Endothelial cell of umbilical vein (primary cell): ENCODE results near the gene ZNF687. TPM values are rescaled to one million over a fixed set of nuclear protein-coding genes. Genes with fewer than 3 reads are reported as not detected.

Experiments
- BruUV-seq: library from RNA; stranded (reverse); fragments of 400-500 nt; replicated peaks from 2 replicates; lab custom pipeline; 2021; lab: Mats Ljungman, UMichigan
- CTCF ChIA-PET: fragments of 300-600, 350-600 bp; sonication (Branson Sonifier 250); formaldehyde crosslinking; loops from one replicate; lab custom pipeline; 2021; ENCODE audit warnings: antibody characterized with exemption, inconsistent platforms; lab: Charles Lee
- POLR2A ChIA-PET: fragments of 300-600, 350-600 bp; sonication (Branson Sonifier 250); formaldehyde crosslinking; loops from one replicate; lab custom pipeline; 2021; ENCODE audit warnings: antibody characterized with exemption, inconsistent platforms; lab: Charles Lee
- DNase-seq: peaks from one replicate; pipeline ENCODE4 v3.0.0-alpha.2; 2011; ENCODE audit warnings: low read depth, low spot score
- FAIRE-seq: peaks from 2 replicates; lab custom pipeline; 2011; peaks lifted over from hg19 to GRCh38; lab: Jason Lieb, UNC
- H2AFZ ChIP-seq: 2 replicates; pipeline ENCODE4 v1.6.0; 2012; ENCODE audit warnings: low read depth, low read length, control low read depth, inconsistent platforms
- H3K27ac ChIP-seq: 2 replicates; pipeline ENCODE4 v1.5.1; 2011; ENCODE audit warnings: low read depth, mild to moderate bottlenecking, control low read depth, low read length, moderate library complexity; ENCODE audit not compliant: insufficient read depth
- H3K27me3 ChIP-seq, 2 experiments: 2 replicates each; pipeline versions ENCODE4 v1.6.0 to v1.6.1; 2011; ENCODE audit warnings: low read length in 2 of 2, mixed read lengths in 1 of 2; ENCODE audit not compliant: control insufficient read depth in 2 of 2, insufficient read depth in 2 of 2
- H3K36me3 ChIP-seq, 2 experiments: 2 replicates in 1 of 2; 3 replicates in 1 of 2; pipeline ENCODE4 v1.5.1; 2011; ENCODE audit warnings: low read length in 2 of 2, mild to moderate bottlenecking in 1 of 2, moderate library complexity in 1 of 2; ENCODE audit not compliant: control insufficient read depth in 2 of 2, insufficient read depth in 2 of 2; ENCODE audit errors: extremely low read depth in 1 of 2
- H3K4me1 ChIP-seq: 3 replicates; pipeline ENCODE4 v1.5.1; 2011; ENCODE audit warnings: mild to moderate bottlenecking, low read length; ENCODE audit not compliant: control insufficient read depth, insufficient read depth; ENCODE audit errors: extremely low read depth
- H3K4me2 ChIP-seq: 2 replicates; pipeline ENCODE4 v1.6.1; 2011; ENCODE audit warnings: low read length, control low read depth, mixed read lengths; ENCODE audit not compliant: insufficient read depth
- H3K4me3 ChIP-seq, 3 experiments: fragments of 200-600 bp in 1 of 3; sonication (generic), shearing (Covaris generic) in 1 of 3; replicated peaks in 1 of 3; 2 replicates each; pipeline ENCODE4 v1.5.1; 2011 to 2016; ENCODE audit warnings: control low read depth in 3 of 3, low read length in 3 of 3, mild to moderate bottlenecking in 2 of 3, inconsistent platforms in 1 of 3, low read depth in 1 of 3, moderate library complexity in 1 of 3; ENCODE audit not compliant: insufficient read depth in 1 of 3
- H3K79me2 ChIP-seq: 2 replicates; pipeline ENCODE4 v1.6.0; 2012; ENCODE audit warnings: low read length, inconsistent platforms; ENCODE audit not compliant: control insufficient read depth, insufficient read depth
- H3K9ac ChIP-seq: replicated peaks from 2 replicates; pipeline ENCODE3; 2011; ENCODE audit warnings: low read length, control low read depth; ENCODE audit not compliant: insufficient read depth; ENCODE audit errors: extremely low read depth
- H3K9me1 ChIP-seq: replicated peaks from 3 replicates; pipeline ENCODE4 v1.6.0; 2011; ENCODE audit warnings: mild to moderate bottlenecking, low read length; ENCODE audit not compliant: control insufficient read depth, insufficient read depth; ENCODE audit errors: extremely low read depth
- H3K9me3 ChIP-seq: replicated peaks from 2 replicates; pipeline ENCODE4 v1.5.1; 2012; ENCODE audit warnings: low read length, inconsistent platforms; ENCODE audit not compliant: control insufficient read depth, insufficient read depth
- H4K20me1 ChIP-seq: replicated peaks from 2 replicates; pipeline ENCODE3; 2011; ENCODE audit warnings: mild to moderate bottlenecking, low read length; ENCODE audit not compliant: control insufficient read depth, insufficient read depth; ENCODE audit errors: extremely low read depth
- CTCF ChIP-seq, 2 donors: IDR thresholded peaks; 1 replicate in 1 of 2; 2 replicates in 1 of 2; pipeline ENCODE4 v1.5.1; 2011; ENCODE audit warnings: low read length in 2 of 2, mild to moderate bottlenecking in 2 of 2, moderate library complexity in 2 of 2, control low read depth in 1 of 2, inconsistent platforms in 1 of 2, low read depth in 1 of 2; ENCODE audit not compliant: insufficient read depth in 1 of 2; ENCODE audit errors: extremely low read depth in 1 of 2
- EZH2 ChIP-seq: IDR thresholded peaks from 2 replicates; pipeline ENCODE4 v1.6.1; 2012; ENCODE audit warnings: borderline replicate concordance, low read depth, mild to moderate bottlenecking, moderate library complexity, low read length, inconsistent platforms; ENCODE audit not compliant: severe bottlenecking
- FOS ChIP-seq: IDR thresholded peaks from 2 replicates; pipeline ENCODE4 v1.6.1; 2011; ENCODE audit warnings: mild to moderate bottlenecking, low read length, moderate library complexity, borderline replicate concordance; ENCODE audit not compliant: insufficient read depth
- GATA2 ChIP-seq: IDR thresholded peaks from 2 replicates; pipeline ENCODE4 v1.7.0; 2011; ENCODE audit warnings: low read depth, mild to moderate bottlenecking, moderate library complexity, mixed read lengths, low read length; ENCODE audit not compliant: insufficient read length, insufficient read depth
- JUN ChIP-seq: IDR thresholded peaks from 2 replicates; pipeline ENCODE4 v1.6.1; 2011; ENCODE audit warnings: borderline replicate concordance, low read depth; ENCODE audit not compliant: insufficient read length, insufficient read depth
- MYC ChIP-seq: IDR thresholded peaks from one replicate; pipeline ENCODE4 v1.6.1; 2011; ENCODE audit warnings: mild to moderate bottlenecking, low read depth, low read length
- POLR2A ChIP-seq: IDR thresholded peaks from 2 replicates; pipeline ENCODE4 v1.6.1; 2012; ENCODE audit warnings: low read depth, mild to moderate bottlenecking, control low read depth, low read length
- POLR2AphosphoS5 ChIP-seq: IDR thresholded peaks from 2 replicates; pipeline ENCODE4 v1.6.1; 2012; ENCODE audit warnings: low read depth, mild to moderate bottlenecking, control low read depth, low read length, moderate library complexity; ENCODE audit not compliant: insufficient read depth
- dilution Hi-C: fragments of 300-500 bp; cut with MboI; formaldehyde crosslinking; loops from one replicate; pipeline ENCODE4 v1.15.0; 2019; ENCODE audit warnings: low sequenced_read_pairs; ENCODE audit not compliant: extremely low pct_ligation_motif_present
- intact Hi-C: fragments of 100-400 bp; cut with micrococcal nuclease; formaldehyde crosslinking; loops from one replicate; pipeline ENCODE4 v1.10.0; 2022
- polyA plus RNA-seq, 4 experiments: library from polyadenylated mRNA; depleted of rRNA in 3 of 4; stranded (reverse) in 3 of 4; unstranded in 1 of 4; fragments of >200 nt; gene quantifications; 2 replicates each; pipeline versions ENCODE4 v1.2.1 to v1.2.3, GENCODE V29; 2011 to 2012; ENCODE audit warnings: missing spikeins in 1 of 4
- total RNA-seq: library from RNA; stranded (reverse); gene quantifications from 2 replicates; pipeline ENCODE4 v1.2.3, GENCODE V29; 2021

ZNF687 gene
- total and polyA plus RNA-seq, 2 donors (not counting 3 experiments of a cell fraction or from before 2014, with no cell fraction given), result 17.9 to 20.1 TPM

- ChIA-PET CTCF (interaction anchor here (0.9 to 4.1 kb wide), 4 partner anchors 17 to 115 kb away, joined by 3 to 26 read pairs (median 8); no protein-coding TSS in a partner anchor), POLR2A (no interaction called here)
- no peak for FAIRE-seq
- intact Hi-C loops, result no loop called here
- no peak overlapping the region for H3K4me2 ChIP-seq
- no peak for TF ChIP-seq GATA2
- no peak for TF ChIP-seq POLR2A
- TF ChIP-seq JUN, result no peak
- no peak for TF ChIP-seq FOS
- no peak for TF ChIP-seq MYC
- TF ChIP-seq EZH2, result no peak
- no peak for TF ChIP-seq CTCF (IDR thresholded peaks at IDR 0.05; ENCODE audit: extremely low read depth in 1 of 2, insufficient read depth in 1 of 2, low read depth in 1 of 2, low read length in 2 of 2)
- no peak for TF ChIP-seq POLR2AphosphoS5
- peaks cover 0 to 34% of the 10 kb centered on the region in 2 experiments for H3K36me3 ChIP-seq
- peaks cover 8% of the 10 kb centered on the region for H3K79me2 ChIP-seq
- H4K20me1 ChIP-seq, result no peaks in the 10 kb centered on the region
- H2AFZ ChIP-seq, result no peak overlapping the region
- BruUV-seq, result no TSS peak
- H3K4me1 ChIP-seq, result peaks cover 9% of the 10 kb centered on the region
- H3K27ac ChIP-seq, result no peak overlapping the region
- no peak overlapping the region for H3K9ac ChIP-seq
- dilution Hi-C loops, result no loop called here
- H3K9me3 ChIP-seq, result no peaks in the 10 kb centered on the region
- H3K27me3 ChIP-seq, result no peaks in the 10 kb centered on the region
- H3K9me1 ChIP-seq, result no peaks in the 10 kb centered on the region
- no peak for DNase-seq
- H3K4me3 ChIP-seq, result no peak overlapping the region
Measured at GRCh38 chr1:151284013-151284577, 2.0 kb downstream of the ZNF687 start.
